ENCODE measurements around the gene CGB1.

The CGB1 gene

DNA sequence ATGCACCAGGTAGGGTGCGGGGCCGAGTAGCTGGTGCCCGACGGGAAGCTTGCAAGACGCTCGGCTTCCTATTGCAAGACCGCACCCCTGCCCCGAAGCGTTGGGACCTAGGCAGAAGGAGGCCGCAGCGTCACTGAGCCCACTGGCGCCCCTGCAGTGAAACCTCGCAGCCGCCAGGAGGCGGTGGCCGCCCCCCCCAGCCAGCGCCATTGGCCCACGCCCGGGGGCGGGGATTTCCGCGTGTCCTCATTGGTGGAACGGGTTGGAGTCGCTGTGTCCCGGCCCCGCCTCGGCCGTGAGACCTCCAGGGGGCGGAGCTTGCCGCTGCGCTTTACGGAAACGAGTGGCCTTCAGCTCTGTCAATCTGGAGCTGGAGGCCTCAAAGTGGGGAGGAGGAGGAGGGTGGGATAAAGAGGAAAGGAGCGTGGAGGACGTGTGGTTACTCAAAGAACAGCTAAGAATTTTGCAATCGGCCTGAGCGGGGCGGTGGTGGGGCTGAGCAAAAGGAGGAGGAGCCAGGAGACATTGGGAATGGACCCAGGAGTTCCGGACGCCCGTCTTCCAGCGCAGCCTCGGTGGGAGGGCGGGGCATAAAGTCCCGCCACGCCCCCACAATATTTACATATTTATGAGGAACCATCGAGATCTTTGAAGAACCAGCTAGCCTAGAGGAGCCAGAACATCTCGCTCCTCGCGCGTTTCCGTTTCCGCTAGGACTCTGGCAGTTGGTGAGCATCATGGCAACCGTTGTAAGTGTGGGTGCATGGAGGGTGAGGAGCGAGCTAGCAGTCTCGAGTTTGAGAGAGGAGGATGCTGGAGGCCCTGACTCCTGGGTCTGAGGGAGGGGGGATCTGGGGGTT, 43.3 kb downstream of the CGB1 start, which contains the start of the genes GYS1 and RUVBL2:
Gene GYS1 (minus strand): TSS at position 135 of the 860 bp plus-strand sequence. CDS start 197 bp downstream, outside the sequence.
Gene RUVBL2 (plus strand): TSS at position 713 of the 860 bp plus-strand sequence. CDS start 25 bp downstream, at position 738.
- peak; percentile 99 to 100 (median 99) for DNase-seq

DNA sequence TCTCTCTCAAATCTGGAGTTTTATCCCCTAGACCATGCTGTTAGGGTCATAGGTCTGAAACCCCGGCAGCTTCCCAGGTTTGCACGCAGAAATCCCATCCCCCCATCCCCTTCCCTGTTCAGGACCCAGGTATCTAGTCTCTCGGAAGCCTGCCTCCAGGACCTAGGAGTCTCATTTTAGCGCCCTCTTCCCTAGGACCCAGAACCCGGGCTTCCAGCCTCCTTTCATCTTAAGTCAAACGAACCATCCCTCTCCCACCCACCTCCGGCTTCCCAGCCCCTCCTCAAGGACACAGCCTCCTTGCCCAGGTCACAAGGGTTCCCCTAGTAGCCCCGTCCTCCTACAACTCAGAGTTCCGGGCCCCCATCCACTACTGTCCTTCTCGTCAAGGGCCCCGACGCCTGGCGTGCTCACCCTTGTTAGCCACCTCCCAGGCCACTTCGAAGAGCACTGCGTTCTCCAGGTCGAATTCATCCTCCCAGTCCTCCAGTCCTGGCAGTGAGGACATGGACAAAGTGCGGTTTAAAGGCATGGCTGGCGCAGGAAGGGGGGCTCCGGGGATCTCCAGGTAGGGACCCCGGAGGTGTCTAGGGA, 44.0 kb downstream of the CGB1 start:
- DNase-seq, result no peak

DNA sequence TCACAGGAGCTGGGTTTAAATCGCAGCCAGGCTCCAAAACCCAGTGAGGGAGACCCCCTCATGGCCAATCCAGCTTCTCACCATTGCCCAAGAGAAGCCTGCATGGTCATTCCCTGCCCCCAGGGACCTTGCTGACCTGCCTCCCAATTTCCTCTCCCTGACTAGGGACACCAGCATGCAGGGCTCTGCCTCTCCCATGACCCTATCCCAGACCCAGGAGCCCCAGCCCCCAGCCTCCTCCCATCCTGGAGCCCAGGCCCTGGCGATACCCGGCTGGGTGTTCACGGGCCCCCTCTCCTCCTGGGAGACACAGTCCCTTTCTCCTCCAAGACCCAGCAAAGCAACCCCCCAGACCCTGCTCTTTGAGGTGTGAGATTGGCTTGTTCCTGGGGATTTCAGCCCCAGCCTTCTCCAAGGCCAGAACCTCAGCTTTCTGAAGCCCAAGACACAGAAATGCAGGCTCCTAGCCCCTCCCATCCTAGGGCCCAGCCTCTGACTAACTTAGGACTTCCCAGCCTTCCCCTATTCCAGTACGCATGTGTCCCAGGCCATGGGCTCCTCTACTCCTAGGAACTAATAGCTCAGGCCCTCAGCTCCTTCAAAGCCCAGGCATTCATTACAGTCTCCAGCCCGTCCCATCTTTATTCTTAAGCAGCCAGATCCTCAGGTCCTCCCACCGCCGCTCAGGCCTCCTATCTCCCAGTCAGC, 44.7 kb downstream of the CGB1 start:
- DNase-seq, result no peak

DNA sequence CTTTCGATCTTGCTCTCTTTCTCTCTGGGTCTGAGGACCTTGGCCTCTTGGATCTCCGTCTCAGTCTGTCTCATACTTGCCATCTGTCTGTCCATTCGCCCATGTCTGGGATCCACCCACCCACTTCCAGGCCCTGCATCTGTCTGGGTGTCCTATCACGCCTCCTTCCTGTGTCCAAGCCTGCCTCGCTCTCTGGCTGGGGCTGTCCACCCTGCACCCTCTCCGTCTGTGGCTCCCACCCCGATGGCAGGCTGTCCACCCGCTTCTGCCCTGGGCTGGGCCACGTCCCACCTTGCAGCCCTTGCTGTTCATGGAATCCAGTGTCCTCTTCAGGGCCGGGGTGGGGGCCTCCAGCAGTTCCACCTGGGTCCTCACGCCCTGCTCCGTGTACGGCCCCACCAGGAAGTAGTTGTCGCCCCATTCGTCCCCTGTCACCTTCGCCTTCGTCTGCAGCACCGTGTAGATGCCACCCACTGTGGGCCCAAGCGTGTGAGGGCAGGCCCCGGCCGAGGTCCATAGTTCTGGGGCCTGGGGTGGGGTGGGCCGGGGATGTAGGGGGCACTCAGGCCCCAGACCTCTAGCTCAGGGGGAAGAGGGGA, 45.6 kb downstream of the CGB1 start:
- no peak for DNase-seq

DNA sequence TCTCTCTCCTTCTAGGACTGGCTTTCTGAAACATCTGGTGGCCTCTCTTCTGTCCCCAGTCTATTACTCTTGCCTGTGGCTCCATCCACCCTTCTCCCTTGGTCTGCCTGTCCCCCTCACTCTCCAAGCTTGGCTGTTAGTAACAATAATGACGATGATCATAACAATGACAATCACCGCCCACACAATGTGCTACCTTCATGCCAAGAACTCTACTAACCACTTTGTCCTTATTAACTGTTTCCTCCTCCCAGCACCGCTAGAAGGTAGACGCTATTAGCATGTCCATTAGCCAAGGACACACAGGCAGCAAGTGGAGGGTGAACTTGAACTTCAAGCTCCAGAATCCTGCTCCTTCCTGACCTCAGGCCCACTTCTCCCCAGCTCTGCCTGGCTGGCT, 46.3 kb downstream of the CGB1 start:
- DNase-seq, result no peak

DNA sequence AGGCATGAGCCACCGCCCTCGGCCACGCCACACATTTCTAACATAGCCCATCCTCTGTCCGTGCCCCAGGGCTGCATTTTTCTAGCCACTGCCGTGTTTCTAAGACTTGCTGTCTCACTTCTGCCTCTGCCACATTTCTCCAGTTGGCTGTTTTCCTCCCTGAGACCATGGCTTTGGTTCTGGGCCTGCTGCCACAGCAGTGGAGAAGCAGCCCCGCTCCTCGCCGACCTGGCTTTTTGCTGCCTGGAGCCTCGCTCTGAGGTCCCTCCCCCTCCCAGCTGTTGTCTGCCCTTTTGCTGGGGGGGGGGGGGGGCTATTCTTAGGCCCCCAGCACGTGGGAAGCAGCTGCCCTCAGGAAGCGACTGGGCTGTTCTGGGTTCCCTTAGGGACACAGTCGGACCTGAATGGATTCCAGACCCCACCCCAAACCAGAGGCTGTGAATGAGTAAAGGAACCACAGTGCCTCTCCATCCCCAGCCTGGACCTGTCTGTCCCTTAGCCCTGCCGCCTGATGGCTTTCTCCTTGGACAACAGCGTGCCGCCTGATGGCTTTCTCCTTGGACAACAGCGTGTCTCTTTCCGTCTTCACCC, 46.9 kb downstream of the CGB1 start:
- no peak for DNase-seq

DNA sequence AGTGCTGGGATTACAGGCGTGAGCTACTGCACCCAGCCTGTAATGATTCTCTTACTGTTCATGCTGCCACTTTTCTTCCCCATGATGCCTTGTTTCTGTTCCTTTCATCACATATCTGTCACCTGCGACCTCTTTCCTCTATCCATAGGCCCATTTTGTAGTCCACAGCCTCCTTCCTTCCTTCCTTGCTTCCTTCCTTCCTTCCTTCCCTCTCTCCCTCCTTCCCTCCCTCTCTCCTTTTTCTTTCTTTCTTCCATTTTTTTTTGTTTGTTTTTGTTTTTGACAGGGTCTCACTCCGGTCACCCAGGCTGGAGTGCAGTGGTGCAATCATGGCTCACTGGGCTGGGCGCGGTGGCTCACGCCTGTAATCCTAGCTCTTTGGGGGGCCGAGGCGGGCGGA, 47.8 kb downstream of the CGB1 start:
- DNase-seq, result no peak

DNA sequence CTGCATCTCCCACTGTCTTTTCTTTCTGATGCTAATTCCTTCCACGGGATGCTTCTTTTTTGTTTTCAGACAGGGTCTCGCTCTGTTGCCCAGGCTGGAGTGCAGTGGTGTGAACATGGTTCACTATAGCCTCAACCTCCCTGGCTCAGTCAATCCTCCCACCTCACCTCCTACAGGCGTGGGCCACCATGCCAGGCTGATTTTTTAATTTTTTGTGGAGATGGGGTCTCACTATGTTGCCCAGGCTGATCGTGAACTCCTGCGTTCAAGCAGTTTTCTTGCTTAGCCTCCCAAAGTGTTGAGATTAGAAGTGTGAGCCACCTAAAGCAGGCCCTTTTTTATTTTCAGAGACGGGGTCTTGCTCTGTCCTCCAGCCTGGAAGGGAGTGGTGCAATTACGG, 48.4 kb downstream of the CGB1 start:
- no peak for DNase-seq

DNA sequence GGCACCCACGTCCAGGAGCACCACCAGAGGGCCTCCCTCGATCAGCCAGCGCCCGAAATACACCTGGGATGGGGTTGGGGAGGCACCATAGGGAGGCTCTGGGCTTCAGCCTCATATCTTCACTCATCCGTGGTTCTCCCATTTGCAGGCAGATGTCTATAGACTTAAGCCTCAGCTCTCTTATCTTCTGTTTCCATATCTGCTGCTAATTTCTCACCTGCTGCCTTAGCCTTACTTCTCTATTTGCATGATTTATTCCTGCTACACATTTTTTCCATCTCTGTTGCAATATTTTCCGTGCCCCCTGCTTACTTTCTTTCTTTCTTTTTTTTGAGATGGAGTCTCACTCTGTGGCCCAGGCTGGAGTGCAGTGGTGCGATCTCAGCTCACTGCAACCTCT, 49.4 kb downstream of the CGB1 start:
- no peak for DNase-seq

DNA sequence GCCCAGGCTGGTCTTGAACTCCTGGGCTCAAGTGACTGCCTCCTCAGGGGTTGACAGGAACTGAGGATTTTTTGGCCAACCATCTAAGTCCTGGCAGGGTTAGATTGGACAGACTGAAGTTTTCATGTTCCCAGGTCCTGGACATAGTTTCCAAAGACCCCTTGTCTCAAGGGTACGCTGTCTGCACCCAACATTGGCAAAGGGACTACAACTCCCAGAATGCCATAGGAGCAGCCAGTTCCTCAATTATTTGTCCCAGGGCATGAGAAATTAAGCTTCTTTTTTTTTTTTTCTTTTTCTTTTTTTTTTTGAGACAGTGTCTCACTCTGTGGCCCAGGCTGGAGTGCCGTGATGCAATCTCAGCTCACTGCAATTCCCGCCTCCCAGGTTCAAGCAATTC, 50.5 kb downstream of the CGB1 start:
- DNase-seq, result no peak

DNA sequence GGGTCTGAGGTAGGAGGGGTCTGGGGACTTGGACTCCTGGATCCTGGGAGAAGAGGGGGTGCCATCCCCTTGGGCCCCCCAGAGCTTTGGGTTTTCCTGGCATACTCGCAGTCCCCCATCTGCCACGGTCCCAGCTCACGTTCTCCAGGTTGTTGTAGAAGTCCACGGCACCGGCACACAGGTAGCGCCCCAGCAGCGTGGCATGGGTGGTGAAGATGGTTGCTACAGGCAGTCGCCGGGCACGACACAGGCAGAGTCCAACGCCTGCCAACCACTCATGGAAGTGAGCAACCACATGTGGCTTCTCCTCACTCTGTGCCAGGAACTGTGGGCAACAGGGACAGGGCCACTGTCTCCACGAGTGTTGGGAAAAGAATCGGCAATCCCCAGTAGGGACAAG, 51.0 kb downstream of the CGB1 start:
- DNase-seq, result no peak
